ENCODE results near the gene GDF10. TPM values are rescaled to one million over a fixed set of nuclear protein-coding genes. Genes with fewer than 3 reads are reported as not detected.
A peak's percentile ranks its signal among the peaks of the same experiment; 100 is the strongest.

The GDF10 gene, protein sequence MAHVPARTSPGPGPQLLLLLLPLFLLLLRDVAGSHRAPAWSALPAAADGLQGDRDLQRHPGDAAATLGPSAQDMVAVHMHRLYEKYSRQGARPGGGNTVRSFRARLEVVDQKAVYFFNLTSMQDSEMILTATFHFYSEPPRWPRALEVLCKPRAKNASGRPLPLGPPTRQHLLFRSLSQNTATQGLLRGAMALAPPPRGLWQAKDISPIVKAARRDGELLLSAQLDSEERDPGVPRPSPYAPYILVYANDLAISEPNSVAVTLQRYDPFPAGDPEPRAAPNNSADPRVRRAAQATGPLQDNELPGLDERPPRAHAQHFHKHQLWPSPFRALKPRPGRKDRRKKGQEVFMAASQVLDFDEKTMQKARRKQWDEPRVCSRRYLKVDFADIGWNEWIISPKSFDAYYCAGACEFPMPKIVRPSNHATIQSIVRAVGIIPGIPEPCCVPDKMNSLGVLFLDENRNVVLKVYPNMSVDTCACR
- total RNA-seq (2016; rRNA removed; fragmentation: Illumina TruSeq; extraction: Trizol) (not detected in 2 replicates), polyA plus RNA-seq (2011; rRNA removed) (0.03 TPM in 1 of 2 replicates, not detected in the other), polyA minus RNA-seq (2011; rRNA and poly(A)+ RNA removed; ENCODE audit: low replicate concordance) (not detected in 2 replicates), Bru-seq, nascent RNA (percentile 7 among the genes with signal in this experiment), BruChase-seq, experiment 1, labeled RNA remaining after a 6-hour chase (percentile 8 among the genes with signal in this experiment), BruChase-seq, experiment 2, labeled RNA remaining after a 2-hour chase (not detected)
- not detected in 2 replicates for total RNA-seq (2016; cell fraction: cytosol; rRNA removed; fragmentation: Illumina TruSeq; extraction: Trizol; ENCODE audit: low read depth)
- total RNA-seq (2016; cell fraction: insoluble cytoplasmic fraction; rRNA removed; fragmentation: Illumina TruSeq; extraction: Trizol) = 0.13 TPM in 1 of 2 replicates, not detected in the other
- 0.07 TPM in 1 of 2 replicates, not detected in the other for total RNA-seq (2016; cell fraction: membrane; rRNA removed; fragmentation: Illumina TruSeq; extraction: Trizol)
- total RNA-seq (2016; cell fraction: nucleus; rRNA removed; fragmentation: Illumina TruSeq; extraction: Trizol) = 0.19 TPM in 1 of 2 replicates, not detected in the other
- polyA plus RNA-seq (2011; cell fraction: cytosol; rRNA removed) = not detected in 2 replicates
- not detected in 2 replicates for polyA plus RNA-seq (2011; cell fraction: nucleus; rRNA removed)
- polyA plus RNA-seq (2012) = not detected in 2 replicates
- polyA plus RNA-seq (2016; cell fraction: cytosol; fragmentation: Illumina TruSeq; extraction: Trizol; ENCODE audit: low read depth) = not detected in 2 replicates
- polyA plus RNA-seq (2016; cell fraction: insoluble cytoplasmic fraction; fragmentation: Illumina TruSeq; extraction: Trizol; ENCODE audit: low read depth) = not detected in 2 replicates
- polyA plus RNA-seq (2016; cell fraction: membrane; fragmentation: Illumina TruSeq; extraction: Trizol; ENCODE audit: low read depth) = not detected in 2 replicates
- polyA plus RNA-seq (2016; cell fraction: nucleus; fragmentation: Illumina TruSeq; extraction: Trizol; ENCODE audit: insufficient read depth, low read depth) = 0.18 and 0.19 TPM in 2 replicates
- polyA minus RNA-seq (2011; cell fraction: cytosol; rRNA and poly(A)+ RNA removed) = not detected in 2 replicates
- polyA minus RNA-seq (2011; cell fraction: nucleus; rRNA and poly(A)+ RNA removed) = not detected in 2 replicates
- long read RNA-seq, experiment 1 = 0 reads
- long read RNA-seq, experiment 2 = 0 reads

DNA sequence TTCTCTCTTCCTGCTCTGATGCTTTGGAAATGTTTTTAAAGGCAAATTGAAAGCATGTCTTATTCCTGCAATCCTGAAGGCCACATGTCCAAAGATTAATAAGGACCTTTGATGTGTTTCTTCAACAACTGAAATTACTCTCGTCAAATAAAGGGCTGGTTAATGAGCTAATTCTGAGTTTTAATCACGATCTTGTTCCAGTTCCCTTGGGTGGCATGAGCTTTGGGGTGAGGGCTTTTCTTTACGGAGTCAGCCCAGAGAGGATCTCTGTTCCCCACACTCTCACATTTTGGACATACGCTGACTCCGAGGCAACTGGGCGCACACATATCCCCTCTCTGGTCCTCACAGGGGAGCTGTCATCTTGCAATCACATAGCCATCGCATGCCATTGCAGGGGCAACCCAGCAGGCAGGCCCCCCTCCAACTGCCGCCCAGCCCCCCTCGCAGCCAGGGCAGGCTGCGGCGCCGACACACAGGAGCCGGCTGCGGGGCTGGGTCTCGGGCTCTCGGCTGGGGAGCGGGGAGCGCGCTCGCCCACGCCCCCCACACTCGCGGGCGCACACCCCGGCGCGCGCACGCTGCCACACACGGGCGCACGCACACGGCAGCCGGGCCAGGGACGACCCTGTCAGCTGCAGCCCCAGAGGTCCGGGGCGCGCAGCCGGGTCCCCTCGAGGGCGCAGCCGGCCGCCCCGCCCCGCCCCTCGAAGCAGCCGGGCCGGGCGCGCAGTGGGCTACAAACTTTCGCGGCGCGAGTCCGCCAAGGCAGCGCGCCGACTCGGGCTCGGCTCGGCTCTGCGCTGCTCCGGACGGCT lies at the start of gene GDF10:
GDF10 (plus strand) TSS at position 587 of the 818 bp plus-strand sequence. CDS start 455 bp downstream, outside the sequence.
- H3K79me2 ChIP-seq (ENCODE audit: insufficient read depth, low read length) = no peaks in the 10 kb centered on the region
- intact Hi-C loops (cut with micrococcal nuclease; ENCODE audit: unreplicated experiment) (no loop called here), in situ Hi-C loops (cut with HindIII; ENCODE audit: extremely low pct_ligation_motif_present, low pct_unique_long_range_greater_than_20kb) (loop anchor here (10.0 kb wide), 1 partner anchor 275 kb away; no protein-coding TSS in a partner anchor)
- H3K27ac ChIP-seq (ENCODE audit: extremely low read length, insufficient read depth, low read length) = no peak within 1 kb of the TSS
- H3K9ac ChIP-seq (ENCODE audit: insufficient read depth, low read depth, low read length) = no peak within 1 kb of the TSS
- BruUV-seq (replicated peaks) = no TSS peak
- H3K4me3 ChIP-seq (replicated peaks in 1 of 3; ENCODE audit: insufficient read depth in 1 of 3, low read depth in 2 of 3, low read length in 3 of 3) = peak within 1 kb of the TSS in 1 of 3 experiments; percentile 33; a peak in 2 of 6 replicates
- no peaks in the 10 kb centered on the region for H3K36me3 ChIP-seq (replicated peaks in 1 of 2; ENCODE audit: control insufficient read depth in 1 of 2, insufficient read depth in 2 of 2, low read length in 2 of 2)
- no peaks in the 10 kb centered on the region for H3K4me1 ChIP-seq (ENCODE audit: insufficient read depth, low read length)
- ATAC-seq (no peak), DNase-seq (ENCODE audit: low spot score) (no peak), FAIRE-seq (no peak)
- H3K27me3 ChIP-seq (ENCODE audit: control insufficient read depth in 1 of 2, insufficient read depth in 2 of 2, low read length in 2 of 2) = peaks cover 0 to 55% of the 10 kb centered on the region in 2 experiments; a peak in 2 of 5 replicates
- WGBS (ENCODE audit: low lambda C conversion rate) = 69% methylated on average over 6 of the region's 64 CpGs
- POLR2A ChIA-PET = no interaction called here
- no peaks in the 10 kb centered on the region for H4K20me1 ChIP-seq (ENCODE audit: insufficient read depth, low read length)
- TF ChIP-seq, protein P1, sequence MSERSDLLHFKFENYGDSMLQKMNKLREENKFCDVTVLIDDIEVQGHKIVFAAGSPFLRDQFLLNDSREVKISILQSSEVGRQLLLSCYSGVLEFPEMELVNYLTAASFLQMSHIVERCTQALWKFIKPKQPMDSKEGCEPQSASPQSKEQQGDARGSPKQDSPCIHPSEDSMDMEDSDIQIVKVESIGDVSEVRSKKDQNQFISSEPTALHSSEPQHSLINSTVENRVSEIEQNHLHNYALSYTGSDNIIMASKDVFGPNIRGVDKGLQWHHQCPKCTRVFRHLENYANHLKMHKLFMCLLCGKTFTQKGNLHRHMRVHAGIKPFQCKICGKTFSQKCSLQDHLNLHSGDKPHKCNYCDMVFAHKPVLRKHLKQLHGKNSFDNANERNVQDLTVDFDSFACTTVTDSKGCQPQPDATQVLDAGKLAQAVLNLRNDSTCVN (CRISPR knock-in tag; IDR thresholded peaks at IDR 0.05; ENCODE audit: borderline replicate concordance) = no peak
- TF ChIP-seq, protein P2, sequence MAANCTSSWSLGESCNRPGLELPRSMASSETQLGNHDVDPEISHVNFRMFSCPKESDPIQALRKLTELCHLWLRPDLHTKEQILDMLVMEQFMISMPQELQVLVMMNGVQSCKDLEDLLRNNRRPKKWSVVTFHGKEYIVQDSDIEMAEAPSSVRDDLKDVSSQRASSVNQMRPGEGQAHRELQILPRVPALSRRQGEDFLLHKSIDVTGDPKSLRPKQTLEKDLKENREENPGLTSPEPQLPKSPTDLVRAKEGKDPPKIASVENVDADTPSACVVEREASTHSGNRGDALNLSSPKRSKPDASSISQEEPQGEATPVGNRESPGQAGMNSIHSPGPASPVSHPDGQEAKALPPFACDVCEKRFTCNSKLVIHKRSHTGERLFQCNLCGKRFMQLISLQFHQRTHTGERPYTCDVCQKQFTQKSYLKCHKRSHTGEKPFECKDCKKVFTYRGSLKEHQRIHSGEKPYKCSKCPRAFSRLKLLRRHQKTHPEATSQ (CRISPR knock-in tag; IDR thresholded peaks at IDR 0.05; ENCODE audit: borderline replicate concordance) = no peak
- TF ChIP-seq, protein P3, sequence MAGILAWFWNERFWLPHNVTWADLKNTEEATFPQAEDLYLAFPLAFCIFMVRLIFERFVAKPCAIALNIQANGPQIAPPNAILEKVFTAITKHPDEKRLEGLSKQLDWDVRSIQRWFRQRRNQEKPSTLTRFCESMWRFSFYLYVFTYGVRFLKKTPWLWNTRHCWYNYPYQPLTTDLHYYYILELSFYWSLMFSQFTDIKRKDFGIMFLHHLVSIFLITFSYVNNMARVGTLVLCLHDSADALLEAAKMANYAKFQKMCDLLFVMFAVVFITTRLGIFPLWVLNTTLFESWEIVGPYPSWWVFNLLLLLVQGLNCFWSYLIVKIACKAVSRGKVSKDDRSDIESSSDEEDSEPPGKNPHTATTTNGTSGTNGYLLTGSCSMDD (CRISPR knock-in tag; IDR thresholded peaks at IDR 0.05) = no peak
- no peak for TF ChIP-seq ZSCAN25 (CRISPR knock-in tag; IDR thresholded peaks at IDR 0.05)
- no peaks in the 10 kb centered on the region for H3K9me3 ChIP-seq (ENCODE audit: low read length)
- no peak within 1 kb of the TSS for H2AFZ ChIP-seq (ENCODE audit: low read length)
- peak within 1 kb of the TSS; percentile 45 for H3K4me2 ChIP-seq (ENCODE audit: low read depth, low read length)
- CTCF ChIA-PET (ENCODE audit: low intra/inter-chr PET ratio, low total read pairs) = no interaction called here

Measured in HepG2 (cell line).